WERI-Rb-1 (cell line): ENCODE measurements around the gene DNPEP.

Experiments used
- DNase-seq: peaks from one replicate; pipeline ENCODE4 v3.0.0-alpha.2; 2020
- H3K27ac ChIP-seq: fragments of 250-450 bp; sonication (Bioruptor Pico); 2 replicates; pipeline ENCODE4 v1.5.1; 2020; ENCODE audit warnings: mild to moderate bottlenecking, moderate library complexity
- H3K27me3 ChIP-seq: fragments of 250-450 bp; sonication (Bioruptor Pico); 2 replicates; pipeline ENCODE4 v1.5.1; 2021; ENCODE audit warnings: mild to moderate bottlenecking, low read depth, moderate library complexity; ENCODE audit not compliant: insufficient read depth, severe bottlenecking
- H3K36me3 ChIP-seq: fragments of 250-450 bp; sonication (Bioruptor Pico); 2 replicates; pipeline ENCODE4 v1.5.1; 2020; ENCODE audit warnings: mild to moderate bottlenecking, moderate library complexity
- H3K4me3 ChIP-seq: 2 replicates; pipeline ENCODE4 v1.5.1; 2011; ENCODE audit warnings: low read depth, mild to moderate bottlenecking, control low read depth, low read length
- H3K9me3 ChIP-seq: fragments of 250-450 bp; sonication (Bioruptor Pico); 2 replicates; pipeline ENCODE4 v1.5.1; 2021; ENCODE audit warnings: mild to moderate bottlenecking, moderate library complexity; ENCODE audit not compliant: severe bottlenecking
- CTCF ChIP-seq: IDR thresholded peaks from 2 replicates; pipeline ENCODE4 v1.5.1; 2011; ENCODE audit warnings: low read depth, mild to moderate bottlenecking, control low read depth, inconsistent platforms, low read length

The DNPEP gene

GRCh38 chr2:219401606-219402005 lies 13.9 kb upstream of the DNPEP start:
- Histone ChIP-seq H3K9me3 (no peaks in the 10 kb centered on the region), H3K36me3 (no peaks in the 10 kb centered on the region), H3K27ac (peak overlapping the region; percentile 50; the same call in 1 of the 2 replicates), H3K27me3 (no peaks in the 10 kb centered on the region), H3K4me3 (no peak overlapping the region)
- DNase-seq: no peak
- TF ChIP-seq CTCF: no peak

DNA sequence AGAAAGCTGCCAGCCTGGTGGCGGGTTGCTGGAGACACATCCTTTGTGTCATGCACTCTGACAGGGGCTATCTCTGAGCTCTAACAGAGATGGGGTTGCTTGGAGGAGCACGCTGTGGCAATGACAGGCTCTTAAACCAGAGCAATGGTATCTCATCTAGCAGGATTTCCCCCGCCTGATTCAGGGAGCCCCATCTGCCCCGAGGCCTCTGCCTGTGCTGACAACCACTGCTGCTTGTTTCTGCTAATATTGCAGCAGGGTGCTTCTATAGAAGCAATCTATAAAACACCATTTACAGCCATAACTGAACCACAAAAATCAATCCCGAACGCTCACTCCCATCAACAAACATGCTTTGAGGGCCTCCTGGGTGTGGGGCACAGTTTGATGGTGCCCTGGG lies 12.8 kb upstream of the DNPEP start:
- H3K27me3 ChIP-seq: no peaks in the 10 kb centered on the region
- no peaks in the 10 kb centered on the region for H3K36me3 ChIP-seq
- H3K9me3 ChIP-seq: no peaks in the 10 kb centered on the region
- H3K4me3 ChIP-seq: no peak overlapping the region
- H3K27ac ChIP-seq: no peak overlapping the region
- no peak for TF ChIP-seq CTCF
- DNase-seq: no peak

DNA sequence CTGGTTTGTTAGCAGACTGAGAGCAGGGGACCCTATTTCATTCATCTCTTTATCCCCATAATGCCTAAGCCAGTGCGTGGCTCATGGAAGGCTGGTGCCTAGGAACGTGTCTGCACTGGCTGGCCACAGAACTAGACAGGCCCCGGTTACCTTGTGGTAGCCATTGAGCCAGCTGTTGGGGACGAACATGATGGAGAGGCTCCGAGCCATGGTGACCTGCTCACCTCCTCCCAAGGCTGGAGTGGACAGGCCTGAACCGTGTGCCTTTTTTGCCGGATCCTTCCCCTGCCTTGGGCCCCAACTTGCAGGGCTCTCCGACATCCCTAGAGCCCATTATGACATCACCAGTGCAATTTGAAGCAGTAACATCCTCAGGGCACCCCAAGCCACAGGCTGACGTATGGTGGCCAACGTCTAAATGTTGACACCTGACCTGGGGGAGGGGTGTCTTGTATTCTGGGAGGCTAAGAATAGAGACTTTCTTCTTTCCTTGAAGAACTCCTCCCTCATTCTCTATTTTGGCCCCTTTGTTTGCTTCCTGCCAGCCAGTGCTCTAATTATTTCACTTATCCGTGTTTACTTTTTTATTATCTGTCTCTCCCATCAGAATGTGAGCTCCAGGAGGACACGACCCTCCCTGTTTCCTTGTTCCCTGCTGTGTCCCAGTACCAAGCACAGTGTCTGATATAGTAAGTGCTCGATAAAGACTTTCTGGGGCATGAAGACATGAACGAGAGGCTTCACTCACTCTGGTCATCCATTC lies 12.2 kb upstream of the DNPEP start:
- no peaks in the 10 kb centered on the region for H3K9me3 ChIP-seq
- no peak for TF ChIP-seq CTCF
- no peaks in the 10 kb centered on the region for H3K27me3 ChIP-seq
- no peak overlapping the region for H3K27ac ChIP-seq
- no peaks in the 10 kb centered on the region for H3K36me3 ChIP-seq
- no peak for DNase-seq
- H3K4me3 ChIP-seq: no peak overlapping the region

DNA sequence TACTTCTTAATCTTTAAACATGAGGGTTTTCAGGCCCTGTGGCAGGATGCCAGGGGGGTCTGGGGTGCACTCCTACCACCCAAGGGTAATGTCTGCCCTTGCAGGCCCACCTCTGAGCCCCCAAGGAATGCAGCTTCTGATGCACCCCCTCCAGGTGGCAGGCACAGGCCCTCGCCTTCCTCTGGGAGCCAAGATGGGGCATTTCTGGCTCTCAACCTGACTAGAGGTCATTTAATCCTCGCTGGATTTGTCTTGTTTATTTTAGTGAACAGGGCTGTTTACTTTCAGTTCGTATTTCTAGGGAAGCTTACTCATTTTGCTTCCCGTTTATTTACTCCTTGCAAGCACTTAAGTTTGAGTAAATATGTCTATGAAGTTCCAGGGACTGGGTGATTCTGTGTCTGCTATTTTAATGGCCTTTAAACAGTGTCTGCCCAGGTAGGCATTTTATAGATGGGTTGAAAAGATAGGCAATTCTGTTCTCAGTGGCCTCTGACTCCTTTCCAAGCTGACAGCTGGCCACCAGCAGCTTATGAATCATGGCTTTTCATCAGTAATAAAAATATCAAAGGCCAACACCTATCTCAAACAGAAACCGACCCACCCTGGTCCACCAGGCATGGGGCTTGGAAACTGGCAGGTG lies 11.1 kb upstream of the DNPEP start:
- Histone ChIP-seq H3K36me3 (no peaks in the 10 kb centered on the region), H3K9me3 (no peaks in the 10 kb centered on the region), H3K27me3 (no peaks in the 10 kb centered on the region), H3K4me3 (no peak overlapping the region), H3K27ac (peak overlapping the region; percentile 3; the same call in 1 of the 2 replicates)
- no peak for TF ChIP-seq CTCF
- DNase-seq: no peak

DNA sequence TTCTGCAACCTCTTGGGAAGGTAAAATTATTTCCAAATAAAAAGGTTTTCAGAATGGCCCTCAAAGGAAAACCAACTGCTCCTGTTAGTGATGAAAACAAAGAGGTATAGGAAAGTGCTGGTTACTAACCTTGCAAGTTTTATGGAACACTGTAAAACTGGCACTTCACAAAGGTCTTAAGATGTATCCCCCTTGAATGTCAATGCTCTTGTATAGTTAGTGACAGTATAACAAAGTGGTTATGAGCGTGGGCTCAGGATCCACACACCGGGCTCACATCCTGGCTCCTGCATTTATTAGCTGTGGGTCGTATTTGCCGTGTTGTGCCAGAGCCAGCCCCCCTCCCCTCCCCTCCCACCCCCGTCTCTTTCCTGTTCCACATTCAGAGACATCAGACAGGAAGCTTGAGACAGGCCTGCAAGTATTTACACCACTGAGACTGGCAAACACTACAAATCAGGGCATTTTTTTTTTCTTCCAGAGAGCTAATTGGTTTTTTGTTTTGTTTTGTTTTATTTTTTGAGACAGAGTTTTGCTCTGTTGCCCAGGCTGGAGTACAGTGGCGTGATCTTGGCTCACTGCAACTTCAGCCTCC lies 9.2 kb upstream of the DNPEP start:
- Histone ChIP-seq H3K9me3 (no peaks in the 10 kb centered on the region), H3K27ac (no peak overlapping the region), H3K4me3 (no peak overlapping the region), H3K27me3 (no peaks in the 10 kb centered on the region), H3K36me3 (no peaks in the 10 kb centered on the region)
- no peak for DNase-seq
- TF ChIP-seq CTCF: no peak
